T-helper 2 cell treated with Interferon-gamma antibody and Interleukin-4, amounts not matched to agents 100 ng/mL and 5 ng/mL, for 36 hours (primary cell): ENCODE measurements around the gene GRM7. TPM values are rescaled to one million over a fixed set of nuclear protein-coding genes. Genes with fewer than 3 reads are reported as not detected.

ENCODE experiments used
- intact Hi-C: fragments of 100-400 bp; cut with micrococcal nuclease; formaldehyde crosslinking; loops from one replicate; pipeline ENCODE4 v1.15.1; 2023
- total RNA-seq: library from RNA; stranded (reverse); gene quantifications from 2 replicates; pipeline ENCODE4 v1.2.3, GENCODE V29; 2022

GRM7 gene
- total RNA-seq, 1 donor from 2014 or later = not detected

DNA sequence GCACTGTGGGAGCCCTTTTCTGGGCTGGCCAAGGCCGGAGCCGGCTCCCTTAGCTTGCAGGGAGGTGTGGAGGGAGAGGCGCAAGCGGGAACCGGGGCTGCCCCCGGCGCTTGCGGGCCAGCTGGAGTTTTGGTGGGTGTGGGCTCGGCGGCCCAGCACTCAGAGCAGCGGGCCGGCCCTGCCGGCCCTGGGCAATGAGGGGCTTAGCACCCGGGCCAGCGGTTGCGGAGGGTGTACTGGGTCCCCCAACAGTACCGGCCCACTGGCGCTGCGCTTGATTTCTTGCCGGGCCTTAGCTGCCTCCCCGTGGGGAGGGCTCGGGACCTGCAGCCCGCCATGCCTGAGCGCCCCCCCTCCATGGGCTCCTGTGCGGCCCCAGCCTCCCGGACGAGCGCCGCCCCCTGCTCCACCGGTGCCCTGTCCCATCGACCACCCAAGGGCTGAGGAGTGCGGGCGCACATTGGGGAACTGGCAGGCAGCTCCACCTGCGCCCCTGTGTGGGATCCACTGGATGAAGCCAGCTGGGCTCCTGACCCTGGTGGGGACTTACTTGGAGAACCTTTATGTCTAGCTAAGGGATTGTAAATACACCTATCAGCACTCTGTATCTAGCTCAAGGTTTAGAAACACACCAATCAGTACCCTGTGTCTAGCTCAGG, 707.7 kb downstream of the GRM7 start:
- intact Hi-C loops = no loop called here

- intact Hi-C loops = no loop called here
Observed at GRCh38 chr3:7573330-7573729, 712.4 kb downstream of the GRM7 start.

DNA sequence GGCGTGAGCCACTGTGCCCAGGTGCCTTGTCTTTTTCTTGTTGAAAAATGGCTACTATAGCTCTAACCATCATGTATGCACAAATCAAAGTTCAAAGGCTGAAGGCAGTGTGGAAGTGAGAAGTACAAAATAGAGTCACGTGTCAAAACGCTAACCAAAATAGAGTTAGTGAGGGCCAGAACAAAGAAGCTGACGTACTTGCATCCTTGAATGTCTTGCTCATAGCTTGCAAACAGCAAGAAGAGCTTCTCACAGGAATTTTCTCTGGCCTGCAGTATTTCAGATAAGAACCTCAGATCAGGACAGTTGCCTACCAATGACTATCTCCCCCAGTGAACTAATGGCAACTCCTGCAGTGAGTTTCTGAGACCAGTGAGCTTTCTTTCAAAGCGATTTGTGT, 713.5 kb downstream of the GRM7 start:
- intact Hi-C loops = no loop called here

- intact Hi-C loops = no loop called here
Observed at GRCh38 chr3:7576071-7576470, 715.2 kb downstream of the GRM7 start.

DNA sequence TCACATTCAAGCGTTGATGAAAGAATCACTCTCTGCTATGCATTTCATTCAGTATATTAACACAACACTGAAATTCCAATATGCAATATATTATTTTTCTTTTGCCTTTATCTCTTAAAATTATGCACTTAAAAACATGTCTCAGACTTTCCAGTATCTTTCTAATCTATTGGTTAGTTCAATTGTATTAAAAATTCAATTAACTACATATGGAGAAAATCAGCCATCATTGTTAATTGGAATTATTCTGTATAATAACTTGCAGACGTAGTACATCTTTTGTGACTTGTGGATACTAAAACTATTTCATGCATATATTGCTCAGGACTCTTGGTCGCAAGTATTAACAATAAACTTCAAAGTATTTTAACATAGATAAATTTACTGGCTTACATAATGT, 715.6 kb downstream of the GRM7 start:
- intact Hi-C loops = no loop called here

DNA sequence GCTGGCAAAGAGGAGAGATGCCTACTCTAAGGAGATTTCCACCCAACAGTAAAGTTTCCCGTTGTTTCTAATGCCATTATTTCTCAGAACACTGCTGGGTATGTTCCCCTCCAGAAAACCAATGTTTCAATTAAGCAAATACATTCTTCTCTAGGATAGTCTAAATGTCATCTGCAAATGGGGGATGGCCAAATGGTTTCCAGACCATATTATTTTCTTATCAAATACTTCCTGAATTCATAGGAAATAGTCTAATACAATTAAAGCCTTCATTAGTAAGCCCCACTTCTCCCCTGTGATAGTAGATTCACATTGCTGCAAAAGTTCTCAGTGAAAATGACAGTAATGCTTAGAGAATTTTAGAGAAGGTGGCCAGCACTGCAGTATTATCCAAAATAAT, 716.6 kb downstream of the GRM7 start:
- intact Hi-C loops = no loop called here

DNA sequence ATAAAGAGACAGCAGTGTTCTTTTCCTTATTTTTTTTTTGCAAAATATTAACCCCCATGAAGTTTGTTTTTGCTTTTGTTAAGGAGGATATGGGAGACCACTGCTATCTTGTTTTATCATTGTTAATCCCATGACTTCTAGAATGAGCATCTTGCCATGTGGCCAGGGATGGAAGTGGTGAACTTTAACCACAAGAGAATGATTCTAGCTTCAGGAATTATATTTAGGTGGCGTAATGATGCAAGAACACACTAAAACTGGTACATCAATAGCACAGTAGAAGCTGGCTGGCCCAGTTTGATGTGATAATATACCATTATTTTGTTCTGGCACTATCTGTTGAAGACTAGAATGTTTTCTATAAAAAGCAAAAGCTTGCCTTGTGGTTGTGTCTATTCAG, 720.9 kb downstream of the GRM7 start:
- intact Hi-C loops = no loop called here

DNA sequence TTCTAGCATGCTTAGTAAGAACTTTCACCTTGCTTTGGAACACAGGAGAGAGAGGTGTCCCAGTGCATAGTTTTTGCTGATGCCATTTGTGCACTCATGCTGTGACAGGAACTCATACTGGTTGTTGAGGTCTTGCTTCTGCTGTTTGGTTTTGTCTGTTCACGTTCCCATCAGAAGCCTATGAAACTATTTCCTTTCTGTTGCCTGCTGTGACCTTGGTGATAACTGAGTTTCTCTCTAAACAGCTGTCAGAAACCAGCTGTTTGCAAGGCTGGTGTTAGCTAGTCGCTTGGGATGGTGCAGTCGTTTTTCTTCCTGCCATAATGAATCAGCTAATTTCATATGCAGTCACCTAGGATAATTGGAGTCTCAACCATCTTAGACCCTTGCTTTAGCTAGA, 724.1 kb downstream of the GRM7 start:
- intact Hi-C loops = no loop called here

- intact Hi-C loops = no loop called here
Observed at GRCh38 chr3:7588236-7588635, 727.3 kb downstream of the GRM7 start.

- intact Hi-C loops = no loop called here
Observed at GRCh38 chr3:7589526-7589925, 728.6 kb downstream of the GRM7 start.

GRCh38 chr3:7602297-7602696, 741.4 kb downstream of the GRM7 start:
- intact Hi-C loops = no loop called here

DNA sequence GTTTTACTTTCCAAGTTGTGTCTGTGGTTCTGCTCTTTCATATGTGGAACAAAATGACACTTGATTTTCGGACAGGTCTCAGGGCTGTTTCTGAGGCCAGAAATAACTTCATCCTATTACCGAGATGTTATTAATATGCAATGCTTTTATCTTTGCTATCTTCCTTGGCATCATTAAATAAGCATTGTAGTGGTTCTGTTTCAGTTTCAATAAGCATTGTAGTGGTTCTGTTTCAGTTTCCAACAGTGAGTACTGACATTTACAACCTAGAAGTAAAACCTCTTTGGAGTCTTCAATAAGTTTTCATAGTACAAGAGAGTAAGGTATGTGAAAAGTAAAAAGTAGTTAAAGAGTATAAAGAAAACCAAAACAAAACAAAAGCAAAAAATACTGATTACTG, 746.2 kb downstream of the GRM7 start:
- intact Hi-C loops = no loop called here

DNA sequence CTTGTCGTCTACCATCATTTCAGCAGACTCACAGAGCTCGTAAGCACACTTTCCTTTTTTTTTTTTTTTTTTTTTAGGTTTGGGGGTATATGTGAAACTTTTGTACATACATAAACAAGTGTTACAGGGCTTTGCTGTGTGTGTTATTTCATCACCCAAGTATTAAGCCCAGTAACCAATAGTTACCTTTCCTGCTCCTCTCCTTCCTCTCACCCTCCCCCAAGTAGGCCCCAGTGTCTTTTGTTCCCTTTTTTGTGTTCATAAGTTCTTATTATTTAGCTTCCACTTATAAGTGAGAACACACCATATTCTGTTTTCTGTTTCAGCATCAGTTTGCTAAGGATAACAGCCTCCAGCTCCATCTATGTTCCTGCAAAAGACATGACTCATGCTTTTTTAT, 746.8 kb downstream of the GRM7 start:
- intact Hi-C loops = no loop called here

DNA sequence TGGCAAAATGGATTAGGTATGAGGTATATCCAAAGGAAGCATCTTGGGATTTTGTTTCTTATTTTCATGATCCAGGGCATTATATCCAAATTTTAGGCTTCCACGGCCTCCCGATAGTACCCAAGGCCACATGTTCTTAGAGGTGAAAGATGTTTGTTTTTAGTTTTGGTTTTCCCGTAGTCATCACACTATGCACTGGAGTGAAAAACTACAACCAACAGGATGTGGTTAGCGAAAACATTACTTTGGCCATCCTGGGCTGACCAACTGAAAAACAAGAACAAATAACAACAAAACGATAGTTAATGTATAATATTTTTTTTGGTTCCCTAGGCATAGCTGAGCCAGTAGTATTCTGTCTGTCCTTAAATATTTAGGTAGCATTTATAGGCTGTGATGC, 749.7 kb downstream of the GRM7 start:
- intact Hi-C loops = no loop called here

DNA sequence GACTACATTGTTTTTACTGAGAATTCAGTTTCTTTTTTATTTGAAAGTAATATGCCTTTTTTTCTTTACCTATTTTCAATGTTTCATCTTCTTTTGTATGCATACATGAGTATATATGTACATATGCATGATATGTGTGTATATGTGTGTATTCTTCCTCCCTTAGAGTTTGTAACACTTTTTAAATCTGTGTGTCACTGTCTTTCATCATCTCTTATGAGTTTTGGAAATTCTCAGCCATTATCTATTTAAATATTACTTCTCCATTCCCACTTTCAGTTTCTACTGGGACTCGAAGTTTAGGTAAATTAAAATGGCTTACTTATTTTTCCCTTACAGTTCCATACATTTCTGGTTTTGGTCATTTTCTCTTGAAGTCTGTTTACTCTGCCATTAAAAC, 754.1 kb downstream of the GRM7 start:
- intact Hi-C loops = no loop called here

DNA sequence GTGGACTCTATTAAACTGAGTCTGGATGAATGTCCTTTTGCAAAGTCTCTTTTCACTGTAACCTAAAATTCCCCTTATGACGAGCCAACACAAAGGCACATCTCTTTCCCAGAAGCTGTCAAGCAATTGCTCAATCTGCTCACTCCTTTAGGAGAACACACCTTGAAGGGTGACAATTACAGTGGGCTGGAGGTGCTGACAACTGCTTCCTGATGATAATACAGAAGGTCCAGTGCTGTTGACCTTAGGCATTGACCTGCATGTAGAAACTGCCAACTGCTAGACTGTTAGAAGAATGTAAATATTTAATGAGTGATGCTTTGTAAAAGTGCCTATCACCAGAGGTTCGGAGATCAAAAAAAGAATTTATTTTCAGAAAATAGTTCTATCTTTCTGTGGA, 757.7 kb downstream of the GRM7 start:
- intact Hi-C loops = no loop called here

DNA sequence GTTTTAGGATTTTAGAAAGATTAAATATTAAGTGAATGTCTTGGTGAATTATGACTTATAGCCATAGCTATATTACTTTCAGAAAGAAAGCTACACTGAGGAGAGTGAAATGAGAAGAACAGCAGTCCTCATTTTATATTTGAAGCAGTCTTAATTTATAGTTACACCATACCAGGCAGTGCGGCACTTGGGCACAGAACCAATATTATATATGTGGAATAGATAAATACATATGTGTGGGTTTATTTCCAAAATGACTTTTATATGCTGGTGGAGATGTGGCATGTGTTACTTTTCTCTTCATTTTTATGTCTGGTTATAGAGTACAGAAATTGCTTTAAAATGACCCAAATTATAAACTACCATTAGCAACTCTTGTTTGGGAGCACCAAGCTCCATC, 759.5 kb downstream of the GRM7 start:
- intact Hi-C loops = no loop called here

GRCh38 chr3:7621046-7621630, 760.2 kb downstream of the GRM7 start:
- intact Hi-C loops = no loop called here

DNA sequence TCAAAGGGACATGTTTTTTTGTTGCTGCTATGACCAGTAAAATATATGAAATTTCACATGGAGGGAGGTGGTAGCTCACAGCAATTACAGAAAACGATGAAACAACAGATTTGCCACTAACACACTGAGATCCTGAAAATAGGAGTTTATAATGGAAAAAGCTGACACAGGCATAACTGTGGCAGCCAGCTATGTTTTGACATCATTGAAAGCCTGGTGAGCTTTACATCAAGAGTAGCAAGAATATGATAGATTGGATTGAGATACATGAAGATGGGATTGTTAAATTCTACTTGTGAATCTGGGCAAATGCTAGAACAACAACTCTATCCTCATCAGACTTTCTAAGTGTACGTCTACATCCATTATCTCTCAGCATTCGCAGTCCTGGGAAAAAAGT, 760.7 kb downstream of the GRM7 start:
- intact Hi-C loops = no loop called here

GRCh38 chr3:7625021-7625420, 764.1 kb downstream of the GRM7 start:
- intact Hi-C loops = no loop called here

- intact Hi-C loops = no loop called here
Observed at GRCh38 chr3:7630351-7630911, 769.5 kb downstream of the GRM7 start.

DNA sequence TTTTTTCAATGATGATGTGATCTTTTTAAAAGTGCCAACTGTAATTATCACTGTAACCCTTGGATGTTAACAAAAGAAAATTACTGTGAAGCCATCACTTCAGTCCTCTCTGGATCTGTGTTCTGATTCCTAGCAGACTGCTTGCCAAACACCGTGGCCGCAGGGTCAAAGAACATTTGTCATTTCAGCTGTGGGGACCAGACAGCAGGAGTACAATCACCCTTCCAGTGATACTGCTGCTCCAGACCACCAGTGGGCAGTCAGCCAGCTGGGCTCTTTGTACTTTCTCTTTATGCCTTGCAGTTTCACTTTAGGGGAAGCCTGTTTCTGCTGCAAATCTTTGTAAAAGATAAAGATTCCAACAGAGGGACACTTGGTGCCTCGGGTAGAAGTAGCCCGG, 770.0 kb downstream of the GRM7 start:
- intact Hi-C loops = no loop called here

DNA sequence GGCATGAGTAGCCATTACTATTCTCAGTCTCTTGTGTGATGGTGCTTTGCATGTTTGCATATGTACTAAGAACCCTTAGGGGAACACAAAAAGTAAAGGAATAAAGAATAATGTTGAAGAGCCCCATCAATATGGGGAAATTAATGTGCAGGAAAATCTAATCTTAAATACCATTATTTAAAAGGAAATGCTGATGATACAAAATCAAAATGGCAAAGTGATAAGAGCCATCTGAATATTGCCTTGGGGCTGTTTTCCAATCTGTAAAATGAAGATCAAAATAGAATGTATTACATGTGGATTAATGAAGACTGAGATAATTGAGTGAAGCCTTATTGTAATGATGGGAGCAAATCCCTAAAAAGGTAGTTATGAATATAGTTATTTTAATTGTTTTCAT, 771.4 kb downstream of the GRM7 start:
- intact Hi-C loops = no loop called here
